HG02588 (cell line): ENCODE measurements around the gene DVL2.
"Not testable (repeated sequence)": the region's sequence is repeated elsewhere in the genome, so short reads cannot be mapped to it uniquely, and the experiment has no call there.

Experiments used
- ATAC-seq: cut with Tn5 transposase; IDR thresholded peaks from one replicate; pipeline ENCODE4 v1.9.1; 2021; ENCODE audit warnings: mild to moderate bottlenecking, moderate library complexity; ENCODE audit not compliant: unreplicated experiment

Gene DVL2

DNA sequence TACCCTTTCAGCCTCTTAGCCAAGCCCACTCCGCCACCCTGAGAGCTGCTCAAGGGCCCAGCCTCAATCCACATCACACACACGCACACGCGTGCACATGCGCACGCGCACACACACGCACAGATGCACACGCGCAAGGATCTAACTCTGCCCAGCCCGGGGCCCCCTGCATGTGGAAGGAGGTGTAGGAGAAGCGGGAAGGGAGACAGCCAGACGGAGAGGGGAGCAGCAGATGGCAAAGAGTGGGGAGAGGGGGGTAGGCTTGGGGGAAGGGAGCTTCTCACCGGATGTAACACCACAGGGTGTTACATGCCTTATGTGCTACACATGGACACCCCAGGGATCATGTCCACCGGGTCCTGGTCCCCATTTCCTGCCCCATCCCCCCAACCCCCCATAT, 30.0 kb downstream of the DVL2 start:
- no peak for ATAC-seq

DNA sequence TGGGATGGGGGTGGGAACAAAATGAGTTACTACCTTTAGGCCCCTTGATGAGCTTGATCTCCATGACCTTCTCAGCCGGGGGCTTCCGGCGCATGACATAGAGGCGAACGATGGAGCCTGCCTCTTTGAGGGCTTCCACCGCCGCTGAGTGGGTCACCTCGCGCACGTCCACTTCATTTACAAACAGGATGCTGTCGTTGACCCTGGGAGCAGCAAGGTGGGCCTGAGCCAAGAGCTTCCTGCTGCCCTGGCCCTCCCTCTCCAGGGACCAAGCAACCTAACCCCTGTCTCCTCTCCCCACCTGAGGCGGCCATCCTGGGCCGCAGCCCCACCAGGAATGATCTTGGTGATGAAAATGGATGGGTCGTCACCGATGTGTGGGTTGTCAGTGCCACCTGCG, 30.9 kb downstream of the DVL2 start:
- ATAC-seq, result no peak

DNA sequence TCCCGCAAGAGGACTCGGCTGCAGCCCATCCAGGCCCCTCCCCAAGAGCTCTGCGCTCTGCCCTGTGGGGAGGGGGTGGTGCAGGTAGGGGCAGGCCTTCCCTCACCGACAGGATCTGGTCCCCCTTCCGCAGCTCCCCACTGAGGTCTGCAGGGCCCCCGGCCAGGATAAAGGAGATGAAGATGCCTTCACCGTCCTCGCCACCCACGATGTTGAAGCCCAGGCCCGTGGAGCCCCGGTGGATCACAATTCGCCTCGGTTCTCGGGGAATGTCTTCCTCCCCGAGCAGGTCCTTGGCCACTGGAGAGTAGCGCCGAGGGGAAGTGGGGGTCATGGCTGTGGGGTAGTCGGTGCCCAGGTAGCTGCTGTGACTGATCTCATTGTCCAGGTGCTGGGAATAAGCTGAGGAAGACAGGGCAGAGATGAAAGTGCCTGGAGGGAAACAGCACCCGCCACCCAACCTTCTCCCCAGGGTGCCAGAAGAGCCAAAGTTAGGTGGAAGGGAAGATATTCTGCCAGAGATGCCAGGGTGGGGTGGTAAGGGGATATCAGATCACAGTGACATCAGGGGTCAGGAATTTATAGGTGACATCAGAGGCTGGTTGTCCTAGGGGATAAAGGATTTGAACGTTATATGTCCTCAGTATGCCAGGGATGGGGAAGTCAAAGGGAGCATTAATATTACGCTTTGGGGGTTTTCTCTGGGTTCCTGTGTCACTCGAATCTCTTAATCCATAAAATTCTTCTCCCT, 37.5 kb downstream of the DVL2 start:
- ATAC-seq, result no peak

- ATAC-seq, result no peak
Measured at GRCh38 chr17:7195971-7196370, 38.3 kb downstream of the DVL2 start.

- no peak for ATAC-seq
Measured at GRCh38 chr17:7192271-7192937, 41.9 kb downstream of the DVL2 start.

DNA sequence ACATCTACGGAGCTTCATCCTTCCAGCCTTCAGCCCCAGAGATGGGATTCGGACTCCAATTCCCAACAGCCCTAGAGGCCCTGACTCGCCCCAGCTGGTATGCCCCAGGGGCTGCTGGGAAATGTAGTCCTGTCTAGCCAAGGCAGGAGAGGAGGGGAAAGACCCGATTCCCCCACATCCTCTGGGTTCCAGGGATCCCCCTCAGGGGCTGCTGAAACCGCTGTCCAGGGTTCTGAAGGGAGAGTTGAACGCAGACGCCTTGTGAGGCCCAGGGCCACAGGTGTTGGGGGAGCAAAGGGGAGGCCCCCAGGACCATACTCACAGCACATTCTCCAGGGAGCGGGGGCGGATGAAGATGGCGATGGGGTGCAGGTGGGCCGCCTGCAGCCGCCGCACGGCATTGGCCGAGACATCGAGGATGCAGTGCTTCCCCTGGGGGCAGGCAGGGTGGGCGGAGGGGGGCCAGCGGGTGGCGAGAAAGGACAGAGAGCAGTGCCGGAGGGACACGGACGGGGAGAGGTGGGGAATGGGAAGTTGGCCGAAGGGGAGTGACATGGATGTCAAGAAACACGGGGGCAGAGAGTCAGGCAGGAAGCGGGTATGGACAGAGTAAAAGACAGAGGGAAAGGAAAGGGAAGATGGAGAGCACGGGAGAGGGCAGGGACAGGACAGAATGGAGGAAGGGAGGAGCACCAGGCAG, 42.6 kb downstream of the DVL2 start:
- ATAC-seq, result no peak

DNA sequence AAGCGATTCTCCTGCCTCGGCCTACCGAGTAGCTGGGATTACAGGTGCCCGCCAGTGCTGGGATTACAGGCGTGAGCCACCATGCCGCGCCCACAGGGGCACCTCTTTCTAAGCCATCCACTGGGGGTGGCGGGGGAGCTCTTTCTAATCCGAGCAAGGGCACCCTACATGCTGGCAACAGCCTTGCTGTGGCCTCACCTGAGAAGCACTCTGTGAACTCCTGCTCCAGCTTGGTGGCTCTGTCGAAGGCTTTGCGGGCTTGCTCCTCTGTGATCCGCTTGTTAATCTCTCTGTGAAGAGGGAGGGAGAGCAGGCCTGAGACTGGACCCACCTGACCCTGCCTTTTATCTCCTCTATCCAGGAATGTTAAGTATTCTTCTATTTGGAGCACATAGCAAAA, 43.2 kb downstream of the DVL2 start:
- no peak for ATAC-seq

DNA sequence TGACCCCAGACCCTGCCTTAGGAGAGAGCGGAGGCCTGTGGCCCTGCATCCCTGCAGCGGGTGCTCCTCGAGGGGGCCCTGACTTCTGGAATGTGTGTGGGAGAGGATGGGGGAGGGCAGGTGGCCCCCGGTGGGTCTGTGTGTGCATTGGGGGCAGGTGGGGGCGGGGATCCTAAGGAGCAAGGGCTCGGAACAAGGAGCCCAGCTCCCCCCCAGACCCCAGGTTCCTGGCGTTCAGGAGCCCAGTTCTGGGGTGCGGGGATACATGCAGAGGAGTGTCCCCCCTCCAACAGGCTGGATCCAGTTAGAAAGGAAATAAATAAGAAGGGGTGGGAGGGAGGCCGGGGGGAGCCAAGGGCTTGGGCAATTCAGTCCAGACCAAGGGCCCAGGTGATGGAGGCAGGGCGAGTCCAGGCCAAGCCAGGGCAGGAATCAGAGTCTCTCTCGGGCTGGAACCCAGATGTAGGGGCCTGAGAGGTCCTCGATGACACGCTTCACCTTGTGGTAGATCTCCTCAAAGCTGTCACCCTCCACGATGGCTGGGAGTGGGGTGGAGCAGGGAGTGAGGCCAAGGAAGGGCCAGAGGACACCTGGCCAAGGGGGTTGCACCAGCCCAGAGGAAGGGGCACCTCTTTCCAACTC, 43.9 kb downstream of the DVL2 start:
- no peak for ATAC-seq

GRCh38 chr17:7186241-7186640, 48.1 kb downstream of the DVL2 start:
- ATAC-seq, result no peak

GRCh38 chr17:7184647-7185046, 49.7 kb downstream of the DVL2 start:
- no peak for ATAC-seq

DNA sequence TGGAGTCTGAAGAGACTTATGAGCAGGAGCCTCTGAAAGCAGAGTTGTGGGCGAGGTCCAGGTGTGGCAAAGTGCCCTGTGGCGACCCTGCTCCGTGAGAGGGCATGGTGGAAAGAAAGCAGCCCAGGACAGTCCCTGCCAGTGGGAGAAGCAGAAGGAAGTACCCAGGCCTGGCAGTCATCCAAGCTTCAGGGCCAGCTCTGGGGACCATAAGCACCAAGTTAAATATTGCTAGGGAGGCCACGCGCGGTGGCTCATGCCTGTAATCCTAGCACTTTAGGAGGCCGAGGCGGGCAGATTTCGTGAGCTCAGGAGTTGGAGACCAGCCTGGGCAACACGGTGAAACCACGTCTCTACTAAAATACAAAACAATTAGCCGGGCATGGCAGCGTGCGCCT, 50.2 kb downstream of the DVL2 start:
- no peak for ATAC-seq

GRCh38 chr17:7183433-7184090, 50.8 kb downstream of the DVL2 start:
- ATAC-seq, result no peak

GRCh38 chr17:7182101-7182500, 52.2 kb downstream of the DVL2 start:
- ATAC-seq, result not testable (repeated sequence)

- no peak for ATAC-seq
Measured at GRCh38 chr17:7179317-7180254, 54.7 kb downstream of the DVL2 start, which contains the start of gene ASGR1. Gene ASGR1 (minus strand): TSS chr17:7179370. CDS start chr17:7178563, 807 bp downstream.

DNA sequence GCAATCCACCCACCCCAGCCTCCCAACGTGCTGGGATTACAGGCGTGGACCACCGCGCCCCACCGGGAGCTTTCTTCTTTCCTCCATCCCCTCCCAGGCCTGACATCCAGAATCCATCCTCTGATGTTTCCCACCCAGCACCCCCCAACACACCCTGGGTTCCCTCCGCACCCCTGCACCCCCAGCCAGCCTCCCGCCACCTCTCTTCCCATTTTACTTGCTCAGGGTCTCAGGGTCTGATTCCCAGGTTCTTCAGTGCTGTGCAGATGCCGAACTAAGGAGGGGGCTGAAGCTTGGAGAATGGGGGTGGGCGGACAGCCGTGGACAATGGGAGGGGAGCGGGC, 55.4 kb downstream of the DVL2 start:
- no peak for ATAC-seq

- ATAC-seq, result no peak
Measured at GRCh38 chr17:7177954-7178477, 56.3 kb downstream of the DVL2 start.

DNA sequence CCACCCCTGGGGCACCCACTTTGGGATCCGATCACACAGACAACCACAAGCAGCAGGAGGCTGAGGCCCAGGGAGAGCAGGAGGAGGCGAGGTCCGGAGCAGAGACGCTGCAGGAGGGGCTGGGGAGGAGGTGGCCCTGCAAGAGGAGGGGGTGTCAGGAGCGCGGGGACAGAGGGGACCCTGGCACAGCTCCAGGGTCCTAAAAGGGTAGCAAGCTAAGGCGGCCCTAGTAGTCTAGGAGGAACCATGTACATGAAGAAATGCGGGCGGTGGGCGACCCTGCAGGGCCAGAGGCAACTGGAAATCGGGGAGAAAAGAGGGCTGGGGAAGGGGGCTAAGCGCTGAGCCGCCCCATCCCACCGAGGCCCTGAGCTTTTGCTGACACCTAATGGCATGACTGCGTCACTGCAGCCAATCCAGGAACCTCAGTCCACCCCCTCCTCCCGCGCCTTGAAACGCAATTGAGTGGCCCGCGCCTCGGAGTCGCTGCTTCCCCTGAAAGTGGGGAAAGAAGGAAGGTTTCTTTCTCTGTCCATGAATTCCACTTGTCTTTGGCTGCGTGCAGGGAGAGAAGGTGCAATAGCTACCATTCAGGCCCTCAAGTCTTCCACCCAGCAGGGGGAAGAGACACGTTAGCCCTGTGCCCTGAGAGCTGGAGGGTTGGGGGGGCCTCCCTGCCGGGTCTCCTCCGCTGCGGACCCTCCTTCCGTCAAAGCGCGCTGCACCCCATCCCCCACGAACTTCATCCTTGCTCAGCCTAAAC, 56.9 kb downstream of the DVL2 start:
- ATAC-seq, result no peak

DNA sequence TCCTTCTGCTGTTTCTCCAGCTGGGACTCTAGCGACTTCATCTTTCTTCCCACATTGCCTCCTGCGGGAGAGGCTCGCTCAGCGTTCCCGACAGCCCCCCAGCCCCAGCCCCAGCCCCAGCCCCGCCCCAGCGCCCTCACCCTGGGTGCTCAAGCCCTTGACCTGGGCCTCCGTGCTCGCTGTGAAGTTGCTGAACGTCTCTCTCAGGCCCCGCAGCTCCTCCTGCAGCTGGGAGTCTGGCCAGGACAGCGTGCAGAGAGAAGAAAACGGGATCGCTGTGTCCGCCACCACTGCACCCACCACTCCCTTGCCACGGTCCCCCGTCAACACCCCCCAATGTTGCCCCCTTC, 57.5 kb downstream of the DVL2 start:
- ATAC-seq, result no peak
